ENCODE results near the gene VTI1A. TPM values are rescaled to one million over a fixed set of nuclear protein-coding genes. Genes with fewer than 3 reads are reported as not detected.

Gene VTI1A
- total and polyA plus RNA-seq, 2 of the 4 experiments (the other 2 are of a cell fraction): 9.7 to 24.9 TPM

GRCh38 chr10:112557197-112557596, 110.2 kb downstream of the VTI1A start:
- CTCF ChIA-PET: no interaction called here
- in situ Hi-C loops (cut with MboI; ENCODE audit: low sequenced_read_pairs): loop anchor here (25.0 kb wide), 1 partner anchor 580 kb away; no protein-coding TSS in a partner anchor
- Histone ChIP-seq H2AK9ac (replicated peaks; ENCODE audit: low read depth, low read length, poor library complexity) (no peak overlapping the region), H3K56ac (ENCODE audit: extremely low read depth, insufficient read depth, low read length) (no peak overlapping the region), H3K4me1 (ENCODE audit: control insufficient read depth, insufficient read depth, low read length) (no peaks in the 10 kb centered on the region), H2BK5ac (ENCODE audit: low read depth, low read length, poor library complexity, severe bottlenecking) (no peak overlapping the region), H4K8ac (ENCODE audit: low read depth in 2 of 2, low read length in 2 of 2) (no peak overlapping the region), H4K91ac (ENCODE audit: insufficient read depth, low read depth, low read length) (no peak overlapping the region), H2BK15ac (ENCODE audit: low read depth, low read length) (no peak overlapping the region), H4K20me1 (ENCODE audit: insufficient read depth, low read length) (no peaks in the 10 kb centered on the region), H2BK120ac (ENCODE audit: low read depth, low read length) (no peak overlapping the region), H3K4me2 (ENCODE audit: low read depth, low read length) (no peak overlapping the region), H3K27ac (ENCODE audit: insufficient read depth, low read length) (no peak overlapping the region), H3K4me3 (ENCODE audit: insufficient read depth, low read depth, low read length) (no peak overlapping the region), H3K79me1 (ENCODE audit: low read depth in 1 of 2, low read length in 2 of 2) (no peaks in the 10 kb centered on the region; a peak in 1 of 4 replicates), H3K36me3 (ENCODE audit: control insufficient read depth, insufficient read depth, low read length) (no peaks in the 10 kb centered on the region), H3K18ac (ENCODE audit: low read depth, low read length) (no peak overlapping the region), H2BK20ac (ENCODE audit: low read depth, low read length) (no peak overlapping the region), H3K4ac (ENCODE audit: low read depth, low read length) (no peak overlapping the region), H2AFZ (replicated peaks; ENCODE audit: low read length, poor library complexity) (no peak overlapping the region), H3K14ac (replicated peaks; ENCODE audit: low read depth, low read length) (no peak overlapping the region), H4K5ac (ENCODE audit: low read depth, low read length) (no peak overlapping the region), H3K9ac (ENCODE audit: low read depth, low read length) (no peak overlapping the region), H2AK5ac (ENCODE audit: low read depth, low read length) (no peak overlapping the region), H3K9me3 (ENCODE audit: control insufficient read depth, insufficient read depth, low read length) (no peaks in the 10 kb centered on the region), H3K27me3 (ENCODE audit: control insufficient read depth, insufficient read depth, low read length) (no peaks in the 10 kb centered on the region), H3K23ac (ENCODE audit: low read depth, low read length) (no peak overlapping the region), H3K9me1 (ENCODE audit: insufficient read depth, low read length) (no peaks in the 10 kb centered on the region)
- intact Hi-C loops (cut with micrococcal nuclease): no loop called here
- no peak for DNase-seq
- POLR2A ChIA-PET (ENCODE audit: unreplicated experiment): no interaction called here
- WGBS, 2 experiments (ENCODE audit: extremely low coverage in 2 of 2, insufficient read length in 1 of 2): no CpG with 5 or more reads among the region's 2 CpGs
- TF ChIP-seq POLR2A (IDR thresholded peaks at IDR 0.05; ENCODE audit: low read depth, low read length) (no peak), MXI1 (IDR thresholded peaks at IDR 0.05; ENCODE audit: borderline replicate concordance, low read depth, low read length) (no peak), BHLHE40 (IDR thresholded peaks at IDR 0.05; ENCODE audit: low read depth, low read length) (no peak), RAD21 (IDR thresholded peaks at IDR 0.05; ENCODE audit: low read length) (no peak), RCOR1 (IDR thresholded peaks at IDR 0.05; ENCODE audit: insufficient replicate concordance, low read length) (no peak), MAFK (IDR thresholded peaks at IDR 0.05; ENCODE audit: low read depth, low read length) (no peak), ELK1 (IDR thresholded peaks at IDR 0.05; ENCODE audit: borderline replicate concordance, low read depth, low read length) (no peak), CEBPB (IDR thresholded peaks at IDR 0.05; ENCODE audit: low read depth, low read length) (no peak), CHD1 (IDR thresholded peaks at IDR 0.05; ENCODE audit: low read depth, low read length) (no peak), CTCF (conservative IDR thresholded peaks at IDR 0.05; ENCODE audit: low read depth, low read length) (no peak), NFE2L2 (IDR thresholded peaks at IDR 0.05; ENCODE audit: low read depth, low read length) (no peak), SMC3 (IDR thresholded peaks at IDR 0.05; ENCODE audit: low read depth, low read length) (no peak), MAZ (IDR thresholded peaks at IDR 0.05; ENCODE audit: borderline replicate concordance, low read depth, low read length) (no peak), RFX5 (IDR thresholded peaks at IDR 0.05; ENCODE audit: low read depth, low read length) (no peak), FOS (IDR thresholded peaks at IDR 0.05; ENCODE audit: low read depth, low read length) (no peak)
- TF ChIP-seq, protein P1, sequence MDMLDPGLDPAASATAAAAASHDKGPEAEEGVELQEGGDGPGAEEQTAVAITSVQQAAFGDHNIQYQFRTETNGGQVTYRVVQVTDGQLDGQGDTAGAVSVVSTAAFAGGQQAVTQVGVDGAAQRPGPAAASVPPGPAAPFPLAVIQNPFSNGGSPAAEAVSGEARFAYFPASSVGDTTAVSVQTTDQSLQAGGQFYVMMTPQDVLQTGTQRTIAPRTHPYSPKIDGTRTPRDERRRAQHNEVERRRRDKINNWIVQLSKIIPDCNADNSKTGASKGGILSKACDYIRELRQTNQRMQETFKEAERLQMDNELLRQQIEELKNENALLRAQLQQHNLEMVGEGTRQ (IDR thresholded peaks at IDR 0.05; ENCODE audit: low read depth, low read length): no peak
- no peak for ATAC-seq (ENCODE audit: low read depth)
- BruUV-seq (replicated peaks): no TSS peak
- dilution Hi-C loops (cut with HindIII; ENCODE audit: low sequenced_read_pairs, unreplicated experiment): no loop called here

Measured in IMR-90 (cell line).